Fibroblast of upper back skin (primary cell): Measurements from ENCODE around the gene MCTP1.

ENCODE experiments used
- DNase-seq: peaks from one replicate; pipeline ENCODE4 v3.0.0-alpha.2; 2013

Gene MCTP1

GRCh38 chr5:95113489-95113888 is 171.4 kb downstream of the MCTP1 start:
- peak; percentile 70 for DNase-seq

- no peak for DNase-seq
Measured at GRCh38 chr5:95111141-95111540, 173.8 kb downstream of the MCTP1 start.

GRCh38 chr5:95110118-95110517 is 174.8 kb downstream of the MCTP1 start:
- DNase-seq = no peak

- no peak for DNase-seq
Measured at GRCh38 chr5:95107138-95107537, 177.8 kb downstream of the MCTP1 start.

- DNase-seq = no peak
Measured at GRCh38 chr5:95105638-95106037, 179.3 kb downstream of the MCTP1 start.

GRCh38 chr5:95102687-95103086 is 182.2 kb downstream of the MCTP1 start:
- DNase-seq = no peak

- DNase-seq = no peak
Measured at GRCh38 chr5:95102080-95102479, 182.8 kb downstream of the MCTP1 start.

GRCh38 chr5:95100551-95100950 is 184.3 kb downstream of the MCTP1 start:
- DNase-seq = no peak

GRCh38 chr5:95098012-95098411 is 186.9 kb downstream of the MCTP1 start:
- DNase-seq = no peak

- DNase-seq = no peak
Measured at GRCh38 chr5:95093211-95093610, 191.7 kb downstream of the MCTP1 start.

GRCh38 chr5:95090774-95091173 is 194.1 kb downstream of the MCTP1 start:
- DNase-seq = no peak

- peak; percentile 65 for DNase-seq
Measured at GRCh38 chr5:95087816-95088317, 197.0 kb downstream of the MCTP1 start.

- DNase-seq = no peak
Measured at GRCh38 chr5:95086927-95087815, 197.7 kb downstream of the MCTP1 start.

GRCh38 chr5:95084757-95085156 is 200.1 kb downstream of the MCTP1 start:
- DNase-seq = no peak

GRCh38 chr5:95083606-95084005 is 201.3 kb downstream of the MCTP1 start:
- DNase-seq = peak; percentile 8

- DNase-seq = peak; percentile 37
Measured at GRCh38 chr5:95081982-95082381, 202.9 kb downstream of the MCTP1 start.

GRCh38 chr5:95081500-95081960 is 203.4 kb downstream of the MCTP1 start:
- peak; percentile 76 for DNase-seq

- no peak for DNase-seq
Measured at GRCh38 chr5:95080441-95080840, 204.5 kb downstream of the MCTP1 start.

GRCh38 chr5:95080030-95080429 is 204.9 kb downstream of the MCTP1 start:
- DNase-seq = no peak

- DNase-seq = no peak
Measured at GRCh38 chr5:95078868-95079267, 206.0 kb downstream of the MCTP1 start.

GRCh38 chr5:95076395-95077185 is 208.3 kb downstream of the MCTP1 start:
- no peak for DNase-seq

GRCh38 chr5:95075111-95075510 is 209.8 kb downstream of the MCTP1 start:
- DNase-seq = no peak

GRCh38 chr5:95072281-95072680 is 212.6 kb downstream of the MCTP1 start:
- no peak for DNase-seq

GRCh38 chr5:95070866-95071265 is 214.0 kb downstream of the MCTP1 start:
- DNase-seq = no peak
